Medulla oblongata (tissue), 1 donor: ENCODE data around the gene LRCH1.
A peak's percentile ranks its signal among the peaks of the same experiment; 100 is the strongest.
"Not testable (repeated sequence)": the region's sequence is repeated elsewhere in the genome, so short reads cannot be mapped to it uniquely, and the experiment has no call there.

Experiments
- DNase-seq: peaks from one replicate; pipeline ENCODE4 v3.0.0-alpha.2; 2015; ENCODE audit errors: extremely low spot score

Gene LRCH1

GRCh38 chr13:46552889-46553520 lies at the start of gene LRCH1:
Gene LRCH1, plus strand, starts transcription at chr13:46553170. Its CDS starts 227 bp downstream, at chr13:46553397.
- peak; percentile 77 for DNase-seq

- DNase-seq = no peak
These were observed 48.9 kb upstream of the LRCH1 start for GRCh38 chr13:46504036-46504435.

GRCh38 chr13:46507981-46508380 lies 45.0 kb upstream of the LRCH1 start:
- DNase-seq = no peak

GRCh38 chr13:46509981-46510380 lies 43.0 kb upstream of the LRCH1 start:
- DNase-seq = no peak

GRCh38 chr13:46515803-46516202 lies 37.2 kb upstream of the LRCH1 start:
- DNase-seq = no peak

- DNase-seq = peak; percentile 28
These were observed 36.2 kb upstream of the LRCH1 start for GRCh38 chr13:46516599-46517338.

GRCh38 chr13:46517748-46518147 lies 35.2 kb upstream of the LRCH1 start:
- not testable (repeated sequence) for DNase-seq

GRCh38 chr13:46519182-46519581 lies 33.8 kb upstream of the LRCH1 start:
- no peak for DNase-seq

- no peak for DNase-seq
These were observed 32.8 kb upstream of the LRCH1 start for GRCh38 chr13:46520166-46520565.

- DNase-seq = no peak
These were observed 31.5 kb upstream of the LRCH1 start for GRCh38 chr13:46521486-46521885.

GRCh38 chr13:46521921-46522747 lies 30.8 kb upstream of the LRCH1 start:
- no peak for DNase-seq

- no peak for DNase-seq
These were observed 30.3 kb upstream of the LRCH1 start for GRCh38 chr13:46522748-46523030.

- DNase-seq = peak; percentile 43
These were observed 28.8 kb upstream of the LRCH1 start for GRCh38 chr13:46523972-46524752.

GRCh38 chr13:46526100-46526735 lies 26.8 kb upstream of the LRCH1 start:
- no peak for DNase-seq

GRCh38 chr13:46526740-46527139 lies 26.2 kb upstream of the LRCH1 start:
- DNase-seq = no peak

GRCh38 chr13:46527237-46527636 lies 25.7 kb upstream of the LRCH1 start:
- DNase-seq = no peak

- no peak for DNase-seq
These were observed 23.6 kb upstream of the LRCH1 start for GRCh38 chr13:46529216-46529919.

- DNase-seq = no peak
These were observed 22.7 kb upstream of the LRCH1 start for GRCh38 chr13:46530084-46530935.

- DNase-seq = no peak
These were observed 21.0 kb upstream of the LRCH1 start for GRCh38 chr13:46531953-46532352.

GRCh38 chr13:46535002-46535401 lies 18.0 kb upstream of the LRCH1 start:
- DNase-seq = no peak
